CD4-positive, alpha-beta T cell treated with Interleukin-12 subunit alpha and Interleukin-12 subunit beta, for 1 hour (primary cell): ENCODE data around the gene ITIH2.
"Not testable (repeated sequence)": the region's sequence is repeated elsewhere in the genome, so short reads cannot be mapped to it uniquely, and the experiment has no call there.

Experiments used
- DNase-seq: peaks from one replicate; pipeline ENCODE4 v3.0.0-alpha.2; 2020

ITIH2 gene

GRCh38 chr10:7696545-7696944 is 6.6 kb upstream of the ITIH2 start:
- DNase-seq = no peak

GRCh38 chr10:7697426-7697825 is 5.7 kb upstream of the ITIH2 start:
- DNase-seq = no peak

- DNase-seq = no peak
Measured at GRCh38 chr10:7700577-7701125, 2.5 kb upstream of the ITIH2 start.

- no peak for DNase-seq
Measured at GRCh38 chr10:7701158-7701742, 1.9 kb upstream of the ITIH2 start.

- no peak for DNase-seq
Measured at GRCh38 chr10:7702288-7702812, 766 bp upstream of the ITIH2 start.

- no peak for DNase-seq
Measured at GRCh38 chr10:7704071-7705016, 1.2 kb downstream of the ITIH2 start.

- no peak for DNase-seq
Measured at GRCh38 chr10:7705341-7705740, 2.2 kb downstream of the ITIH2 start.

GRCh38 chr10:7706534-7707073 is 3.5 kb downstream of the ITIH2 start:
- DNase-seq = no peak

GRCh38 chr10:7707102-7707501 is 4.0 kb downstream of the ITIH2 start:
- DNase-seq = no peak

GRCh38 chr10:7707858-7708622 is 4.9 kb downstream of the ITIH2 start:
- no peak for DNase-seq

- DNase-seq = no peak
Measured at GRCh38 chr10:7708832-7709231, 5.7 kb downstream of the ITIH2 start.

GRCh38 chr10:7710446-7710845 is 7.3 kb downstream of the ITIH2 start:
- DNase-seq = no peak

- DNase-seq = not testable (repeated sequence)
Measured at GRCh38 chr10:7711075-7711474, 8.0 kb downstream of the ITIH2 start.

GRCh38 chr10:7715515-7715914 is 12.4 kb downstream of the ITIH2 start:
- DNase-seq = no peak

- no peak for DNase-seq
Measured at GRCh38 chr10:7717767-7718166, 14.7 kb downstream of the ITIH2 start.

GRCh38 chr10:7718685-7719084 is 15.6 kb downstream of the ITIH2 start:
- DNase-seq = no peak

GRCh38 chr10:7720478-7720877 is 17.4 kb downstream of the ITIH2 start:
- no peak for DNase-seq

GRCh38 chr10:7722927-7723529 is 19.9 kb downstream of the ITIH2 start:
- DNase-seq = no peak

- DNase-seq = no peak
Measured at GRCh38 chr10:7734821-7735220, 31.7 kb downstream of the ITIH2 start.

- no peak for DNase-seq
Measured at GRCh38 chr10:7738536-7739407, 35.7 kb downstream of the ITIH2 start.

GRCh38 chr10:7744307-7744706 is 41.2 kb downstream of the ITIH2 start:
- DNase-seq = no peak
